ENCODE measurements around the gene SURF6.
A peak's percentile ranks its signal among the peaks of the same experiment; 100 is the strongest.

SURF6 gene

GRCh38 chr9:133368249-133368881, 32.4 kb upstream of the SURF6 start:
- DNase-seq (ENCODE audit: low read depth in 2 of 2), result no peak

DNA sequence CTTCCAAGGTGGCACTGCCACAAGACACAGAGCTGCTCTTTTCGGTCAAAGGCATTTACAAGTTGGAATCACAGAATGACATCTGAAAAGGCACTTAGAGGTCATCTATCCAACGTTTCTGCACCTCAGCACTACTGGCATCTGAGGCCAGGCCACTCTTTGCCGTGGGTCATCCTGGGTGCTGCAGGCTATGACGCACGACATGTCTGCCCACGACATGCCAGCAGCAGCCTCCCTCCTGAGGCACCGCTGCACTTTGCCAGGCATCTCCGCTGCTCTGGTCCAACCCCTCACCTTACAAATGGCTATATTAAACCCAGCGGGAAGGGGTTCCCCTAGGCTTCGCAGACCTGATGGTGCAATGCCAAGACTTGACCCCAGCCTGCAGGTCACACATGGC, 31.8 kb upstream of the SURF6 start:
- no peak for DNase-seq (ENCODE audit: low read depth in 2 of 2)

DNA sequence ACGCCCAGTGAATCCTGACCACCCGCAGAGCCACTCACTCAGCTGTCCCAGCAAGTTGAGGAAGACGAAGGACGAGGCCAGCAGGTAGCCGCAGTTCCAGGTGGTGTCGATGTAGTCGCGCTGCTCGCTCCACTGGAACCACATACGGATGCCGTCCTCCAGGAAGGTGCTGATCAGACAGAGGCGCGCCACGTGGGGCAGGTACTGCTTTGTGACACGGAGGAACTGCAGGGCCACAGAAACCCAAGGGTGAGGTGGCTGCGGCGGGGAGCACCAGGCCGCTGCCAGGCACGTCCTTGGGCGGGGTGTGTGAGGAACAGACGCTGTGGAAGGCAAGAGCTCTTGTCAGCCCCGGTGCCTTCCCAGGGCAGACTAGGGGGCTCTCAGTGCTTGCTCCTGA, 31.2 kb upstream of the SURF6 start:
- DNase-seq (ENCODE audit: low read depth in 2 of 2), result no peak

DNA sequence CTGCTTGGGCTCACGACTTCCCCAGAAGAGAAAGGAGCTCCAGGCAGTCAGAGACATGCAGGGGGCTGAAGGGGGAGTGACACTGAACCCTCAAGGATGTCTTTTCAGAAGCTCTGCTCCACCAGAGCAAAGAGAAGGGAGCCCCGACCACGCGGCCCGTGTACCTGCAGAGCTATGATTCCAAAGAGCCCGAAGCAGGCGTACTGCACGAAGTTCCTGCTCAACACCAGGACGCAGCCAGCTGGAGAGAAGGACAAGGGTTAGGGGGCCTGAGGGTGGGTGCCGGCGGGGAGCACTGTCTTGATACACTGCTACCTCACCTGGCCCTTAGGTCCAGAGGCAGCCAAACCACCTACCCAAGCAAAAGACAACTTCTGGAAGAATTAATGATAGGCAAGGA, 30.4 kb upstream of the SURF6 start:
- DNase-seq (ENCODE audit: low read depth in 2 of 2), result no peak

DNA sequence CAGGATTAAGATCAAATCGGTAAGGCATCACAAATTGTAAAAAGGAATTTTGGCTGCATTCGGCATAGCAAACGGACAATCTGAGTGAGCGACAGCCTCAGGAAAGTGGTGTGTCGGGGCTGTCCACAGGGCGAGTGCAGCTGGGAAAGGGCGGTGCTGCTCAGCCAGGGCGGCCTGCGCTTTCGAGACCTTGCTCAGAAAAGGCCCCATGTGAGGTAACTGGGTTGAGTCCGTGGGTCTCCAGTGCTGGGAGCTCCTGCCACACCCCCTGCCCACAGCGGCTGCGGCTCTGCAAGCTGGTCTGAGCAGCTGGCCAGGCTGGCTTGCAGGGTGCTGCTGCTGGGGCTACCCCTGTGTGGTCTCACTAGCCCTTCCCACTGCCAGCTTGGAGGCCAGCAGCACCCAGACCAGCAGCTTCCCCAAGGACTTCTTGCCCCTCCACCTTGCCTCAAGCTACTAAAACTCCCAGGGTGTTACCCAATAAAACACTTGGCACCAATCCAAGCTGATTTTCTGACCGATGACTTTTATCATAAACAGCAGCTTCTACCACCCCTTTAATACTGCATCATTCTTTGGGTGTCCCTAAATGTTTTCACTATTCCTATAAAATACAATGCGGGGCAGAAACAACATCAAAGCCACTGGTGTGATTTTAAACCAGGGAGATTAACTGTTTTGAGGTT, 26.5 kb upstream of the SURF6 start:
- no peak for DNase-seq (ENCODE audit: low read depth in 2 of 2)

- no peak for DNase-seq (ENCODE audit: low read depth in 2 of 2)
These were observed 25.6 kb upstream of the SURF6 start for GRCh38 chr9:133361507-133362092.

- no peak for DNase-seq (ENCODE audit: low read depth in 2 of 2)
These were observed 24.7 kb upstream of the SURF6 start for GRCh38 chr9:133360400-133361393.

GRCh38 chr9:133359399-133360175, 23.6 kb upstream of the SURF6 start:
- DNase-seq (ENCODE audit: low read depth in 2 of 2), result no peak

DNA sequence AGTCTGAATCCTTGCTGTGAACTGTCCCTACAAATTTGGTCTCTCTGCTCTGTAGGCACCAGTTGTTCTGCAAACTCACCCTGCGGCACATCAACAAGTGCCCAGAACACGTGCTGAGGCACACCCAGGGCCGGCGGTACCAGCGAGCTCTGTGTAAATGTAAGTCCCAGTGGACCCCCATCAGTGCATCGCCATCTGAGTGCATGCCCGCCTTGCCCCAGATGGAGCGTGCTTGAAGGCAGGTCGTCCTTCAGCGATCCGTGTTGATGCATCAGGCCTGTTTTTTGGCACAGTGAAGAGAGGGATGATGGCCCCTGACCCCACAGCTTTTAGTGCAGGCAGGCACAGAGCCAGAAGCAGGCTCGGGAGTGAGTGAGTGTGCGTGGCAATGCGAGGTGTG, 21.7 kb upstream of the SURF6 start:
- DNase-seq (ENCODE audit: low read depth in 2 of 2), result no peak

GRCh38 chr9:133356391-133357091, 20.6 kb upstream of the SURF6 start, which contains the start of the genes SURF1 and SURF2:
Gene SURF1, minus strand, starts transcription at chr9:133356487. Its CDS starts 34 bp downstream, at chr9:133356453.
Gene SURF2, plus strand, starts transcription at chr9:133356550. Its CDS starts 43 bp downstream, at chr9:133356593.
- DNase-seq (ENCODE audit: low read depth in 2 of 2), result peak; percentile 74 to 80

GRCh38 chr9:133355881-133356357, 19.9 kb upstream of the SURF6 start:
- no peak for DNase-seq (ENCODE audit: low read depth in 2 of 2)

GRCh38 chr9:133354766-133355165, 18.8 kb upstream of the SURF6 start:
- DNase-seq (ENCODE audit: low read depth in 2 of 2), result no peak

DNA sequence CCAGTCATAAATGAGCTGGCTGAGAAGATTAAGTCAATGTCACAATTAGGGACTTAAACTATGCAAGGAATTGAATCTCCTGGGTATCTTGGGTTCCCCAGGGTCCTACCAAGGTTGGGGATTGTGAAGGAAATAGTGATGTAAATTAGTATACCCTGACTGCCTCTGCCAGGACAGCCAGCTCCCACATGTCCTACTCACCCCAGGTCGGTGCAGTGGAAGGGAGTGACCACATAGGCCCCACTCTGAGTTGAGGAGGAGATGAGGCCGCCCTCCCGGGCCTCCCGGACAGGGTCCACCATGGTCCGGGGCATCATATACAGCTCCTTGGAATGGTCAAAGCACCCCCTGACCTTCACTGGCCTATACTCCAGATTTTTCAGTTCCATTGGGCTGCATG, 17.6 kb upstream of the SURF6 start:
- DNase-seq (ENCODE audit: low read depth in 2 of 2), result no peak

GRCh38 chr9:133352635-133353340, 16.8 kb upstream of the SURF6 start:
- no peak for DNase-seq (ENCODE audit: low read depth in 2 of 2)

- DNase-seq (ENCODE audit: low read depth in 2 of 2), result no peak
These were observed 16.1 kb upstream of the SURF6 start for GRCh38 chr9:133351908-133352634.

- no peak for DNase-seq (ENCODE audit: low read depth in 2 of 2)
These were observed 15.5 kb upstream of the SURF6 start for GRCh38 chr9:133351526-133351907.

DNA sequence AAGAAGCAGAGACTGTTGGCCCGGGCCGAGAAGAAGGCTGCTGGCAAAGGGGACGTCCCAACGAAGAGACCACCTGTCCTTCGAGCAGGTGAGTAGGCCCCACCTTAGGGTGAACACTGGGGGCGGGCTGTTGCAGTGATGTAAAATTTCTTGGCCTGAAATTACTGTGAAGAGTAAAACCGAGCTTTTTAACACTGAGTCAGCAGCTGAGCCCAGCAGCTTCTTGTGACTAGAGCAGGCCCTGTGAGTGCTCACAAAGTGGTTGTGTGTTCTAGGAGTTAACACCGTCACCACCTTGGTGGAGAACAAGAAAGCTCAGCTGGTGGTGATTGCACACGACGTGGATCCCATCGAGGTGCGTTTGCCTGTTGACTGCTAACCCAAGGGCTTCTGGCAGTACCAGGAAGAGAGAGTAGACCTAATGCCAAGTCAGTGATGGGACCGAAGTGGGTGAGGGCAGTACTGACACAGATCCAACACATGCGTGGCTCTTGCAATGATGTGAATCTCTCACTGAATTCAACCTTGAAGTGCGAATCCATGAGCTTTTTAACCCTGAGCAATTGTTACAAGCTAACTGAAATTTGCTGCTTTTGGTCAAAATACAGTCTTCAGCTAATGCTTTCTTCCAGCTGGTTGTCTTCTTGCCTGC, 14.1 kb upstream of the SURF6 start:
- DNase-seq (ENCODE audit: low read depth in 2 of 2), result no peak

Data from stimulated activated CD8-positive, alpha-beta memory T cell treated with anti-CD3 and anti-CD28 coated beads, Interleukin-15, amount 100 ng/mL, for 4 hours (primary cell).